GM12878 (cell line): ENCODE results near the gene AAR2. TPM values are rescaled to one million over a fixed set of nuclear protein-coding genes. Genes with fewer than 3 reads are reported as not detected.

Experiments used
- ATAC-seq: fragments of 200-7000 bp; cut with Tn5 transposase; 3 replicates; pipeline ENCODE4 v1.9.1; 2020; ENCODE audit warnings: mild to moderate bottlenecking, moderate library complexity
- BruUV-seq: library from RNA; stranded (reverse); fragments of 400-500 nt; replicated peaks from 2 replicates; lab custom pipeline; 2021; lab: Mats Ljungman, UMichigan
- CTCF ChIA-PET: fragments of 300-600 bp; sonication (Branson Sonifier 250); formaldehyde crosslinking; extraction: SDS; loops from one replicate; lab custom pipeline; 2021; ENCODE audit warnings: inconsistent platforms; lab: Yijun Ruan, JAX
- POLR2A ChIA-PET: fragments of 350-600 bp; formaldehyde crosslinking; extraction: SDS; loops from one replicate; lab custom pipeline; 2021; ENCODE audit warnings: inconsistent platforms; lab: Charles Lee
- RAD21 ChIA-PET: fragments of 300-600 bp; sonication (Branson Sonifier 250); formaldehyde crosslinking; loops from one replicate; lab custom pipeline; 2023; ENCODE audit warnings: antibody characterized with exemption; ENCODE audit not compliant: unreplicated experiment; lab: Charles Lee
- SMC1A ChIA-PET: fragments of 300-600 bp; sonication (Branson Sonifier 250); formaldehyde crosslinking; loops from one replicate; lab custom pipeline; 2023; ENCODE audit not compliant: unreplicated experiment, uncharacterized antibody; lab: Charles Lee
- DNase-seq: peaks from one replicate; pipeline ENCODE4 v3.0.0-alpha.2; 2011; ENCODE audit warnings: low read depth, low spot score
- FAIRE-seq: peaks from 3 replicates; lab custom pipeline; 2011; peaks lifted over from hg19 to GRCh38; lab: Jason Lieb, UNC
- H2AFZ ChIP-seq: 2 replicates; pipeline ENCODE4 v1.6.0; 2011; ENCODE audit warnings: low read depth, low read length, control low read depth; ENCODE audit not compliant: control insufficient read depth
- H3K27ac ChIP-seq: 2 replicates; pipeline ENCODE4 v1.5.1; 2011; ENCODE audit warnings: control low read depth; ENCODE audit not compliant: control insufficient read depth, insufficient read depth
- H3K27me3 ChIP-seq, 2 experiments: replicated peaks in 1 of 2; 2 replicates each; pipeline versions ENCODE4 v1.6.0 to v1.6.1; 2011; ENCODE audit warnings: low read length in 1 of 2; ENCODE audit not compliant: control insufficient read depth in 2 of 2, insufficient read depth in 2 of 2
- H3K36me3 ChIP-seq, 2 experiments: 2 replicates each; pipeline ENCODE4 v1.5.1; 2011; ENCODE audit warnings: low read length in 1 of 2; ENCODE audit not compliant: control insufficient read depth in 2 of 2, insufficient read depth in 2 of 2
- H3K4me1 ChIP-seq: 2 replicates; pipeline ENCODE4 v1.6.1; 2011; ENCODE audit warnings: mild to moderate bottlenecking, low read length, moderate library complexity, mixed read lengths; ENCODE audit not compliant: control insufficient read depth, insufficient read depth
- H3K4me2 ChIP-seq: 2 replicates; pipeline ENCODE4 v1.6.0; 2011; ENCODE audit warnings: control low read depth; ENCODE audit not compliant: control insufficient read depth, insufficient read depth
- H3K4me3 ChIP-seq: fragments of 200-600 bp; sonication (generic); 2 replicates; pipeline ENCODE4 v1.5.1; 2016
- H3K79me2 ChIP-seq: 2 replicates; pipeline ENCODE4 v1.6.0; 2011; ENCODE audit warnings: low read length; ENCODE audit not compliant: control insufficient read depth, insufficient read depth
- H3K9ac ChIP-seq: 2 replicates; pipeline ENCODE4 v1.8.0; 2011; ENCODE audit warnings: low read length, control low read depth, mixed read lengths; ENCODE audit not compliant: control insufficient read depth, insufficient read depth
- H3K9me3 ChIP-seq: replicated peaks from 3 replicates; pipeline ENCODE4 v1.5.1; 2011; ENCODE audit warnings: mild to moderate bottlenecking, low read length; ENCODE audit not compliant: control insufficient read depth, insufficient read depth
- H4K20me1 ChIP-seq: 2 replicates; pipeline ENCODE4 v1.6.0; 2011; ENCODE audit not compliant: control insufficient read depth, insufficient read depth
- BCL3 ChIP-seq: IDR thresholded peaks from 2 replicates; pipeline ENCODE4 v1.6.1; 2011; ENCODE audit warnings: borderline replicate concordance, low read depth, mild to moderate bottlenecking, moderate library complexity, low read length; ENCODE audit not compliant: insufficient read depth, poor library complexity, severe bottlenecking
- CBFB ChIP-seq: IDR thresholded peaks from 2 replicates; pipeline ENCODE4 v1.6.1; 2016; ENCODE audit warnings: antibody characterized with exemption, low read depth
- CTCF ChIP-seq, 3 experiments: IDR thresholded peaks in 2 of 3; conservative IDR thresholded peaks in 1 of 3; 2 replicates each; pipeline ENCODE4 v1.5.1; 2011; ENCODE audit warnings: low read depth in 3 of 3, low read length in 3 of 3, mild to moderate bottlenecking in 3 of 3, control low read depth in 2 of 3, moderate library complexity in 2 of 3, inconsistent platforms in 1 of 3, mixed read lengths in 1 of 3; ENCODE audit not compliant: control insufficient read depth in 2 of 3, insufficient read depth in 1 of 3; ENCODE audit errors: extremely low read depth in 1 of 3
- SREBF2 ChIP-seq: IDR thresholded peaks from 2 replicates; pipeline ENCODE4 v1.6.1; 2012; ENCODE audit warnings: mild to moderate bottlenecking, low read length
- WGBS: methylation state at CpG from one replicate; pipeline ENCODE4 v1.1.6; 2016; ENCODE audit warnings: low lambda C conversion rate; ENCODE audit not compliant: insufficient replicate concordance, insufficient coverage; ENCODE audit errors: missing lambda C conversion rate; 5-methylcytosine and 5-hydroxymethylcytosine counted together
- in situ Hi-C: fragments of 300-500 bp; cut with MboI; formaldehyde crosslinking; loops from 9 replicates; pipeline ENCODE4 v1.14.3; 2018; ENCODE audit warnings: mixed read lengths
- intact Hi-C: fragments of 100-400 bp; cut with micrococcal nuclease; formaldehyde crosslinking; loops from one replicate; pipeline ENCODE4 v1.14.2; 2022; ENCODE audit not compliant: unreplicated experiment
- polyA plus RNA-seq, 11 experiments: library from polyadenylated mRNA; depleted of rRNA in 4 of 11; unstranded in 6 of 11; stranded (reverse) in 5 of 11; fragments of >200 nt; fragmentation: Nextera tagmentation in 4 of 11; fragmentation: Illumina TruSeq in 1 of 11; extraction: Ambion mirVana in 4 of 11; extraction: Trizol in 1 of 11; gene quantifications; 1 replicate in 1 of 11; 2 replicates in 10 of 11; pipeline versions ENCODE4 v1.2.1 to v1.2.3, GENCODE V29; 2011 to 2016; ENCODE audit warnings: inconsistent platforms in 2 of 11, missing spikeins in 2 of 11, low read depth in 1 of 11
- total RNA-seq, 4 experiments: library from RNA; depleted of rRNA in 3 of 4; stranded (reverse); fragments of >200 nt in 3 of 4; fragmentation: Illumina TruSeq in 1 of 4; extraction: Trizol in 1 of 4; gene quantifications; 2 replicates each; pipeline versions ENCODE4 v1.2.1 to v1.2.3, GENCODE V29; 2013 to 2021

AAR2 gene
- total and polyA plus RNA-seq, 10 of the 15 experiments (the other 5 are each of a cell fraction or from before 2014, with no cell fraction given), result 6.5 to 41.7 (median 30.3) TPM

GRCh38 chr20:36217226-36217625 lies 19.1 kb upstream of the AAR2 start:
- FAIRE-seq (no peak), DNase-seq (no peak), ATAC-seq (no peak; the same call in 2 of the 3 replicates)
- H3K4me1 ChIP-seq, result no peaks in the 10 kb centered on the region; the same call in 1 of the 2 replicates
- intact Hi-C loops, result no loop called here
- TF ChIP-seq CTCF (IDR thresholded peaks at IDR 0.05 in 2 of 3, conservative IDR thresholded peaks at IDR 0.05 in 1 of 3; ENCODE audit: control insufficient read depth in 2 of 3, extremely low read depth in 1 of 3, insufficient read depth in 1 of 3, low read depth in 3 of 3, low read length in 3 of 3), result 0 out of 6 replicates have a peak, but pooled peaks of 1 of the 3 experiments have one; percentile 3
- no peak for TF ChIP-seq CBFB
- no peak overlapping the region for H3K9ac ChIP-seq
- no peaks in the 10 kb centered on the region for H3K9me3 ChIP-seq
- POLR2A ChIA-PET, result no interaction called here
- CTCF ChIA-PET, result interaction anchor here (1.2 to 3.5 kb wide), 5 partner anchors 14 to 230 kb away, joined by 4 to 17 read pairs (median 6); no protein-coding TSS in a partner anchor
- no peak overlapping the region for H3K4me3 ChIP-seq
- no peak overlapping the region for H3K4me2 ChIP-seq
- in situ Hi-C loops, result no loop called here
- WGBS, result 32% methylated on average over 4 of the region's 4 CpGs
- H3K27me3 ChIP-seq, result no peaks in the 10 kb centered on the region; a peak in 2 of 4 replicates
- RAD21 ChIA-PET, result interaction anchor here (1.5 kb wide), 1 partner anchor 222 kb away, joined by 6 read pairs; no protein-coding TSS in a partner anchor
- no peaks in the 10 kb centered on the region for H4K20me1 ChIP-seq
- H3K79me2 ChIP-seq, result no peaks in the 10 kb centered on the region
- H3K27ac ChIP-seq, result no peak overlapping the region
- SMC1A ChIA-PET, result interaction anchor here (1.0 kb wide), 1 partner anchor 182 kb away, joined by 3 read pairs; no protein-coding TSS in a partner anchor
- no TSS peak for BruUV-seq
- no peaks in the 10 kb centered on the region for H3K36me3 ChIP-seq
- H2AFZ ChIP-seq, result no peak overlapping the region

- Histone ChIP-seq H3K79me2 (no peaks in the 10 kb centered on the region), H3K27ac (no peak overlapping the region), H3K9ac (no peak overlapping the region), H3K36me3 (no peaks in the 10 kb centered on the region), H2AFZ (no peak overlapping the region), H4K20me1 (no peaks in the 10 kb centered on the region), H3K9me3 (no peaks in the 10 kb centered on the region), H3K4me2 (no peak overlapping the region), H3K27me3 (no peaks in the 10 kb centered on the region; a peak in 2 of 4 replicates), H3K4me1 (no peaks in the 10 kb centered on the region; the same call in 1 of the 2 replicates), H3K4me3 (no peak overlapping the region)
- intact Hi-C loops (no loop called here), in situ Hi-C loops (no loop called here)
- WGBS, result 34% methylated on average over 16 of the region's 16 CpGs
- DNase-seq, result no peak
- POLR2A ChIA-PET, result no interaction called here
- no peak for FAIRE-seq
- TF ChIP-seq SREBF2 (no peak), BCL3 (peak; percentile 21)
- RAD21 ChIA-PET, result no interaction called here
- no TSS peak for BruUV-seq
- no peak for ATAC-seq
- SMC1A ChIA-PET, result no interaction called here
- CTCF ChIA-PET, result interaction anchor here (0.7 to 3.5 kb wide), 5 partner anchors 10 to 228 kb away, joined by 3 to 17 read pairs (median 4); no protein-coding TSS in a partner anchor
Measured at GRCh38 chr20:36218380-36219064, 17.8 kb upstream of the AAR2 start.
